CD4-positive, alpha-beta T cell treated with Interleukin-21 for 1 hour (primary cell): ENCODE measurements around the gene TMEM116.
"Not testable (repeated sequence)": the region's sequence is repeated elsewhere in the genome, so short reads cannot be mapped to it uniquely, and the experiment has no call there.

Source experiments
- DNase-seq: peaks from one replicate; pipeline ENCODE4 v3.0.0-alpha.2; 2020

TMEM116 gene

DNA sequence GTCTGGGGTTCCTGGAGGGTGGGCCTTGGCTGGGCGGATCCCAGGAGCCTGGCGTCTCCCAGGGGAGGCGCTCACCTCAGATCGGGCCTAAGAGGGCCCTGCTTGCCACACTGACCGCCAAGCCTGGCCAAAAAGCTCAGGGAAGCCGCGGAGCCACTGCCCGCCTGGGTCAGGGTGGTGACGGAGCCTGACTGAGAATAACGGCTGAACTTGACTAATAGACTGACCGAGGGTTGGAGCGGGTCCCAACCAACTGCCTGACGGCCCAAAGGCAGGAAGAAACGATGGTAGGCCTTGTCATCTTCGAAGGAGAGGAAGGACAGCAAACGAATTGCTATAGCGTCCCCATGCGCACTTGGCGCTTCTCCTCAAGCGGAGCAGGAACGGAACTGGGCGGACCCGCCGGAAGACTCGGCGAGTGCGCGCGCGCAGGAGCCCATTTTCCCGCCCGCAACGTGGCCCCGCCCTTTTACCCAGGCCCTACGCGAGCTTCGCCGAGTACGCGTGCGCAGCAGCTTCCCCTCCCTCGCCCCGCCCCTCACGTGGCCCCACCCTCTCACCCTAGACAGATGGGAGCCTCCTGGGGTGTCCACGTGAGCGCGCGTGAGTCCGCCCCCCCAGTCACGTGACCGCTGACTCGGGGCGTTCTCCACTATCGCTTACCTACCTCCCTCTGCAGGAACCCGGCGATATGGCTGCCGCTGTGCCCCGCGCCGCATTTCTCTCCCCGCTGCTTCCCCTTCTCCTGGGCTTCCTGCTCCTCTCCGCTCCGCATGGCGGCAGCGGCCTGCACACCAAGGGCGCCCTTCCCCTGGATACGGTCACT lies at the start of gene TMEM116, which contains the start of gene ERP29:
TSS of gene TMEM116 (minus strand) at position 391 of the 826 bp plus-strand sequence. CDS start 7,895 bp downstream, outside the sequence.
TSS of gene ERP29 (plus strand) at position 652 of the 826 bp plus-strand sequence. CDS start at position 692, 40 bp downstream.
- peak; percentile 100 for DNase-seq

DNA sequence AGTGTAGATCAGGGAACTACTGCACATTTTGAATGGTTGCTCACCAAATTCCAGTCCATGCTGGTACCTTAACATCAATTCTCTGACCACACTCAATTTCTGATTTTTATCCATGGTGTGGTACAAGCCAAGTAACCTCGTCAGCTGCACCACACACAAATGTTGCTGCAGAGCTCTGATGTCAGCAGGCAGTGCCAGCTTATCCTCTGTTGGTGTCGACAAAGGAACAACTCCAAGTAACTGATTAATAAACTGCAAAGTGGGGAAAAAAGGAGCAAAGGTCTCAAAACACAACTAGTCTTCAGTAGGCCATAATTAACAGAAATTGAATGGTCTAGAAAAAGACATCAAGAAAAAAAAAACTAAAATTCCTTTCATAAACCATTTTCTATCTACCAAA lies 48.2 kb upstream of the TMEM116 start:
- no peak for DNase-seq

- DNase-seq = no peak
Observed at GRCh38 chr12:112049351-112049750, 36.4 kb upstream of the TMEM116 start.

GRCh38 chr12:112046003-112046402 lies 33.0 kb upstream of the TMEM116 start:
- no peak for DNase-seq

DNA sequence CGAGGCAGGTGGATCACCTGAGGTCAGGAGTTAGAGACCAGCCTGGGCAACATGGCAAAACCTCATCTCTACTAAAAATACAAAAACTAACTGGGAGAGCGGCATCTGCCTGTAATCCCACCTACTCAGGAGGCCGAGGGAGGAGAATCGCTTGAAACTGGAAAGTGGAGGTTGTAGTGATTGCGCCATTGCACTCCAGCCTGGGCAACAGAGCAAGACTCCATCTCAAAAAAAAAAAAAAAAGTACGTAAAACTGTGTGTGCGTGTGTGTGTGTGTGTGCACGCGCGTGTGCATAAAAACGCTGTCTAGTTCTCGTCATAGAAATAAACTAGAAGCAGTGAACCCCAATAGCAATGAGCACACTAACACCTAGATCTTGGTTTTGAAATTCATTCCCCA lies 23.6 kb upstream of the TMEM116 start:
- not testable (repeated sequence) for DNase-seq

DNA sequence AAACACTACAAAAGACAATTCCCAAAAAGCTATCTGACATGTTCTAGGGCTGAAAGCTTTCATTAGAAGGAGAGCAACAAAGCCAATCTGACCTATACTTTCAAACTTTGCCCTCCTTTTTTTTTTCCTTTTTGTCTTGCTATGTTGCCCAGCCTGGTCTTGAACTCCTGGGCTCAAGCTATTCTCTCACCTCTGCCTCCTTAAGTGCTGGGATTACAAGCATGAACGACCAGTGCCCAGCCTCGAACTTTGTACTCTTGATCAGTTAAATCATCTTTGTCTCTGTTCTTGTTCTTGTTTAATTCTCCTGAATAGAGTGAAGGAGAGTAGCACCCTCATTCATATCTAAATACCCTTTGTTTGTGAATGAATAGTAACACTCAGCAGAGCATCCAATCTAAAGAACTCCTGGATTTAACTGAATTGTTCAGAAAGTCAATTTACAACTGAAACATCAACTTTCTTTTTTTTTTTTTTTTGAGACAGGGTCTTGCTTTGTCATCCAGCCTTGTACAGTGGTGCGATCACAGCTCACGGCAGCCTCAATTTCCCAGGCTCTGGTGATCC lies 22.3 kb upstream of the TMEM116 start:
- DNase-seq = no peak

DNA sequence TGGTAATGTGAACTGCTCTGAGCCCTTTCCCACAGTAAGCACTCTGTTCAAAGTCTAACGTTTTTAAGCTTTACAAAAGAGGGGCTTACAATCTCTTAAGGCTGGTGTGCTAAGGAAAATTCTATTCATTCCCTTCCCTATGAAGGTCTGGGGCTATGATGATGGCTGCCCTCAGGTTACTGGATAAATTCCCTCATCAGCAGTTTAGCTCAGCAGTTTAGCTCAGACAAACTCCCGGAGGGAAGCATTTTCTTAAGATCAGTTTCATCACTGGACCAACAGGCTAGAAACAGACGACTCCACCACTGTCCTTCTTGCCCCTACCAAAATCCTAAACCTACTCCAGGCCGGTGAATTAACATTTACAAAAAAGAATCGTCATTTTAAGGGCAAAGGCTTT lies 19.3 kb upstream of the TMEM116 start:
- DNase-seq = no peak

GRCh38 chr12:112031472-112031871 lies 18.5 kb upstream of the TMEM116 start:
- no peak for DNase-seq

DNA sequence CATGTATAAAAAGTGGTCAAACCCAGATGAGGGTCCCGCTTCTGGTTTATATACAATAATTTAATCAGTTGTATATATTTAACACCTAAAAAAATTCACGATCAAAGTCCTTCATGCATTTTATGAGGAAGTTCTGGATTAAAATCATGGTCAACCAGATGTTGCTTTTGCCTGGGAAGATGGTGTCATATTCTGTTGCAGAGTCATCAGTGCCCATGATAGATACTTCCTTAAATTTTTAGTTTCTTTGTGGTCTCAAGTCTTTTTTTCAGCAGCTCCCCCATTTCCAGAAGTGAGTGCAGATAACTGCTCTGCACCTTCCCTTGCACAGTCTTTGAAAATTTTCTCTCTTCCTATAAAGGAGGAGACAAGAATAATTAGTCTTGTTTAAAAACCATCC lies 16.3 kb upstream of the TMEM116 start:
- no peak for DNase-seq

- no peak for DNase-seq
Observed at GRCh38 chr12:112025808-112026375, 12.9 kb upstream of the TMEM116 start.

DNA sequence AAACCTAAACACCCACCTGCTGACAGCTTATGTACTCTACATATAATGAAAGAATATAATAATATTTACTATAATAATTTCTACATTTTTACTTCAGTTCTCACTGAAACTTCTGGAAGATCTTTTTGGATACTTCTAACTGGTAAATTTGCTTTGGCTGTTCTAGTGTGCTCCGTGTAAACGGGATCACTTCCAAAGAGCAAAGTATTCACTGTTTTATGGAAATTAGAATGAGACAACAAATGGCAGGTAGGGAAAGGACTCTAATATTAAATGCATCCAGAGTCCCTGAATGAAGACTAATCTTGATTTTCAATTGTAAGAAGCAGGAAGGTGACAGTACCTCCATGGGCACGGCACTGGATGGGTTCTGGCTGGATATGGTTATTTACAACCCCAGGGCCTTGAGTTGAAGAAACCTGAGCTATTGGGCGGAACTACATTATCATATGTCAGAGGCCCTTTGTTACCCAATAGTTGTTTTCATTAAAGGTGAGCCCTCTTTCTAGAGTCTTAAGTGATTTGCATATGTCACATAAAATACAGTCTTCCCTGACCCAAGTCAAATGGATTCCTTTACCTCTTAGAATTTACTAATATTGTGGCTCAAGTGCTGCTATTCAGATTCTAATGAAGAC lies 10.9 kb upstream of the TMEM116 start:
- no peak for DNase-seq

DNA sequence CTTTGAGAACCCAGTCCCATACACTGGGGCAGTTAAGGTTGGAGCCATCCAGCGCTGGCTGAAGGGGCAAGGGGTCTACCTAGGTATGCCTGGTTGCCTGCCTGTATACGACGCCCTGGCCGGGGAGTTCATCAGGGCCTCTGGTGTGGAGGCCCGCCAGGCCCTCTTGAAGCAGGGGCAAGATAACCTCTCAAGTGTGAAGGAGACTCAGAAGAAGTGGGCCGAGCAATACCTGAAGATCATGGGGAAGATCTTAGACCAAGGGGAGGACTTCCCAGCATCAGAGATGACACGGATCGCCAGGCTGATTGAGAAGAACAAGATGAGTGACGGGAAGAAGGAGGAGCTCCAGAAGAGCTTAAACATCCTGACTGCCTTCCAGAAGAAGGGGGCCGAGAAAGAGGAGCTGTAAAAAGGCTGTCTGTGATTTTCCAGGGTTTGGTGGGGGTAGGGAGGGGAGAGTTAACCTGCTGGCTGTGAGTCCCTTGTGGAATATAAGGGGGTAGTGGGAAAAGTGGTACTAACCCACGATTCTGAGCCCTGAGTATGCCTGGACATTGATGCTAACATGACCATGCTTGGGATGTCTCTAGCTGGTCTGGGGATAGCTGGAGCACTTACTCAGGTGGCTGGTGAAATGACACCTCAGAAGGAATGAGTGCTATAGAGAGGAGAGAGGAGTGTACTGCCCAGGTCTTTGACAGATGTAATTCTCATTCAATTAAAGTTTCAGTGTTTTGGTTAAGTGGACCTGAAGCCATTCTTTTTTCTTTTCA lies 9.5 kb upstream of the TMEM116 start:
- no peak for DNase-seq

DNA sequence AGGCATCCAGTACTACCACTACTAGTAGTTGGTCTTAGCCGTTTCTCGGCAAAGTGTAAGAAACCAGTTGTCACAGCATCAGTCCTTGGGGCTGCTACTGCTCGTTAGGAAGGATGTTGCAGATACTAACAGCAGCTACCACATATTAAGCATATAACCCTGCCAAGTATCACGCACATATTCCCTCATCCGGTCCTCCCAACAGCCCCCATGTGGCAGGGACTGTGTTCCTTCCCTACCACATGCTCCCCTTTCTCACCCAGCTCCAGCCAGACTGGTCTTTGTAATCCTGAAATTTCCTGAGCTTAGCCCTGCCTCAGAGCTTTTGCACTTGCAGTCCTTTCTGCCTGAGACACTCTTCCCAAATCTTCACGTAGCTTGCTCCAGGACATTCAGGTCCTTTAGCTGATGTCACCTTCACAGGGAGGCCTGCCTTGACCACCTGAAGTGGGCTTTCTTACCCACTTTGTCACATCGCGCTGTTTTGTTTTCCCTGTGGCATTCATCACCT lies 8.0 kb upstream of the TMEM116 start:
- DNase-seq = no peak

DNA sequence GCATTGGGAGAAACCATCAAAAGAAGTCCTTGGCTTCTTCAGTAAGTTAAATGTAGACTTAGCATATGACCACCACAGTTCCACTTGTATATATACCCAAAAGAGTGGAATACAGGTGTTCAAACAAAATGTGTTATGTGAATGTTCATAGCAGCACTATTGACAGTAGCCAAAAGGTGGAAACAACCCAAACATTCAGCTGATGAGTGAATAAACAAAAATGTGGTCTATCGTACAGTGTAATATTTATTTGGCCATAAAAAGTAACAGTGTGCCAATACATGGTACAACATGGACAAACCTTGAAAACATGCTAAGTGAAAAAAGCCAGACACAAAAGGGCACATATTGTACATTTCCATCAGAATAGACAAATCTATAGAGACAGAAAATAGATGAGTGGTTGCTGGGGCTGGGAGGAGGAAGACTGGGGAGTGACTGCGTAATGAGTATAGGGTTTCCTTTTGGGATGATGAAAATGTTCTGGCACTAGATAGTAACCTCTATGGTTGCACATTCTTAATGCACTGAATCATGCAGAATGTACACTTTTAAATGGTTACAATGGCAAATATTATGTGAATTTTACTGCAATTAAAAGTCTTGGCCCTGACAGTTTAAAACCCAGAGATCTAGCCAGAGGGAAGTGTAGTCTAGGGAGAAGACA lies 5.7 kb upstream of the TMEM116 start:
- no peak for DNase-seq

- DNase-seq = no peak
Observed at GRCh38 chr12:112017041-112017440, 4.1 kb upstream of the TMEM116 start.

GRCh38 chr12:112015938-112016337 lies 3.0 kb upstream of the TMEM116 start:
- no peak for DNase-seq

DNA sequence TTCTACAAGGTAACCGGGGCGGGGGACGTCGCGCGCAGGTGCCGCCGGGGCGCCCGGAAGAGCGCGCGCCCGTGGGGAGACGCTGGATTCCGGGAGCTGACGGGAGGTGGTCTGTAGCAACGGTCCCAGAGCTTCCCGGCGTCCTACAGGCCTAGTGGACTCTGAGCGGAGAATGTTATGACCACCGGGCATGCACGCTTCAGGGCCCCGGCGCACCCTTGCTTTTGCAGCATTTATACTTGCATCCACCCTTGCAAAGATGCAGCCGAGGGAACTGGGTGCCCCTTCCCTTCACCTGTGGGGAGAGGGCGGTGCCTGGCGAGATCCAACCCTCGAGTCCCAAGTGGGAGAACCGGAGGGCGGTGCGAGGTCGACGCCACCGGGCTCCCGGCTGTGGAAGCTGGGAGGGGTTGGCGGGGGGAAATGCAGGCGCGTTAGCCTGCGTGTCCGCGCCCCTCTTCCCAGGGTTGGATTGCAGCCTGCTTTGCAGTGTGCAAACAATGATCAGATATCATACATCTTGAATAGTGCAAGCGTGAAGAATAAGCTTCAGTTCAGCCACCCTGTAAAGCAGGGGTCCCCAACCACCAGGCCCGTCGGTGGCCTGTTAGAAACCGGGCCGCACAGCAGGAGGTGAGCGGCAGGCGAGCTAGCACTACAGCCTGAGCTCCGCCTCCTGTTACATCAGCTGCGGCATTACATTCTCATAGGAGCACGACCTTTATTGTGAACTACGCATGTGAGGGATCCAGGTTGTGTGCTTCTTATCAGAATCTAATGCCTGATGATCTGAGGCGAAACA lies 837 bp upstream of the TMEM116 start:
- peak; percentile 80 for DNase-seq

GRCh38 chr12:112011685-112012084 lies 1.3 kb downstream of the TMEM116 start:
- DNase-seq = no peak

GRCh38 chr12:112010415-112011344 lies 2.3 kb downstream of the TMEM116 start:
- no peak for DNase-seq

DNA sequence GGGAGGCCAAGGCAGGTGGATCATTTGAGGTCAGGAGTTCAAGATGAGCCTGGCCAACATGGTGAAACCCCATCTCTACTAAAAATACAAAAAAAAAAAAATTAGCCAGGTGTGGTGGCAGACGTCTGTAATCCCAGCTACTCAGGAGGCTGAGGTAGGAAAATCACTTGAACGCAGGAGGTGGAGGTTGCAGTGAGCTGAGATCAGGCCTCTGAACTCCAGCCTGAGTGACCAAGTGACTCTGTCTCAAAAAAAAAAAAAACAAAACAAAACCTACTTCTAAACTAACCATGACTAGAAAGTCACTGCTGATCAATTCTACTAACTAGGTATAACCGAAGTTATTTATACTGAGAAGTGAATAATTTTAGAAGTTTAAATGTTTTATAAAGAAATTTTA lies 3.4 kb downstream of the TMEM116 start:
- DNase-seq = not testable (repeated sequence)
